NCI-H1417 treated with DMSO at 0.1 percent for 48 hours (cell line): ENCODE data around the gene OXT.
"Not testable (repeated sequence)": the region's sequence is repeated elsewhere in the genome, so short reads cannot be mapped to it uniquely, and the experiment has no call there.

ENCODE experiments used
- DNase-seq: peaks from one replicate; lab custom pipeline; 2025; lab: John Stamatoyannopoulos, UW

The OXT gene

DNA sequence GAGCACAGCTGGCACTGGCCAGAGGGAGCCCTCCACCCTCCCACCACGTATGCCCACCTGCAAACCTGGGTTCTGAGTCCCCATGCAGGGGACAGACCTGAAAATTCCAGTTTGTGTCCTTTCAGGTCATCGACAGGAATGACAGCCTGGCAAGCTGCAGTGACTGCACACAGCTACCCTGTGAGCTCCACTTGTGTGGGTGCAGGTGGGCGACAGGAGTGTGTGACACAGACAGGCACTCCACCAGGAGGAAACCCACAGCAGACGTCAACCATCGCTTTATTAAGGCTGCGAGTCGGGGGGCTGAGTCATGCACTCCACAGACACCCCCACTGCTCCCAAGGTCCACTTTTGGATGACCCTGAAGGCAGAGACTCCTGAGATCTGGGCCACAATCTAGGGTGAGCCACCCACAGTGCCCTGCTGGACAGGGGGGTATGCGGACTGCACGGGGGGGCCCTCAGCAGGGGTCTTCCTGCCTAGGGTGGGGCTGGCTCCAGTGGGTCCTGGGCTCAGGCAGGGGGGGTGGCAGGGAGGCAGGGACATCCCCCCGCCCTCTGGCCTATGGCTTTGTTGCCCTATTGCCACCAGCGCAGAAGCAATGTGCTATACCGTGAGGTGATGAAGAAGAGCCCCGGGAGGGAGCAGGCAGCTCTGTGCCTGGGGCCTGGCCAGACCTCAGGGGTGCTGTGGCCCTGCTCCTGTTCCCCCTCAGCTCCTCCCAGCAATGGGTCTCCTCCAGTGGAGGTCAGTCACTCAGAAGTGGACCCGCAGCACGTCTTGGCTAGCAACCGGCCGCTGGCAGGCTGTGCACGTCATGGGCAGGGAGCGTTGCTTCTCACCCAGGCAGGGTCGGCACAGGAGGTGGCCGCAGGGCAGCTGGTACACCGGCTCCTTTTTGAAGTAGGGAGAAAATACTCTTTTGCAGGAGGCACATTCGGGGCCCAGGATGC lies 38.2 kb downstream of the OXT start:
- no peak for DNase-seq

GRCh38 chr20:3111507-3111906 lies 40.1 kb downstream of the OXT start:
- DNase-seq, result no peak

DNA sequence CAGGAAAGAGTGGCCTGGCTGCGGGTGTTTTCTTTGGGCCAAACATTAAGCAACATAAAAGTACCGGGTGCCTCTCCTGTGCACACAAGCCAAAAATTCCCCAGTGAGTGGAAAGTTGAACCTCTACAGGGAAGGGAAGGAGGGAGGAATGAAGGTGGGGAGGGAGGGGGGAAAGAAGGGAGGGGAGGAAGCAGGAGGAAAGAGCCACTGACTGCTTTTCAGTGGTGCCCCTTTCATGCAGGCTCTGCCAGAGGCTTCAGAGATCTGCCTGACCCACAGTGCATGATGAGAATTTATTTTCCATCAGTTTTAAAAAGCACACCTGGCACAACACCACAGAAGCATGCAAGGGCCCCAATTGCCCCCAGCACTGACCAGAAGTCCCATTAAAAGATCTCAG lies 40.6 kb downstream of the OXT start:
- no peak for DNase-seq

DNA sequence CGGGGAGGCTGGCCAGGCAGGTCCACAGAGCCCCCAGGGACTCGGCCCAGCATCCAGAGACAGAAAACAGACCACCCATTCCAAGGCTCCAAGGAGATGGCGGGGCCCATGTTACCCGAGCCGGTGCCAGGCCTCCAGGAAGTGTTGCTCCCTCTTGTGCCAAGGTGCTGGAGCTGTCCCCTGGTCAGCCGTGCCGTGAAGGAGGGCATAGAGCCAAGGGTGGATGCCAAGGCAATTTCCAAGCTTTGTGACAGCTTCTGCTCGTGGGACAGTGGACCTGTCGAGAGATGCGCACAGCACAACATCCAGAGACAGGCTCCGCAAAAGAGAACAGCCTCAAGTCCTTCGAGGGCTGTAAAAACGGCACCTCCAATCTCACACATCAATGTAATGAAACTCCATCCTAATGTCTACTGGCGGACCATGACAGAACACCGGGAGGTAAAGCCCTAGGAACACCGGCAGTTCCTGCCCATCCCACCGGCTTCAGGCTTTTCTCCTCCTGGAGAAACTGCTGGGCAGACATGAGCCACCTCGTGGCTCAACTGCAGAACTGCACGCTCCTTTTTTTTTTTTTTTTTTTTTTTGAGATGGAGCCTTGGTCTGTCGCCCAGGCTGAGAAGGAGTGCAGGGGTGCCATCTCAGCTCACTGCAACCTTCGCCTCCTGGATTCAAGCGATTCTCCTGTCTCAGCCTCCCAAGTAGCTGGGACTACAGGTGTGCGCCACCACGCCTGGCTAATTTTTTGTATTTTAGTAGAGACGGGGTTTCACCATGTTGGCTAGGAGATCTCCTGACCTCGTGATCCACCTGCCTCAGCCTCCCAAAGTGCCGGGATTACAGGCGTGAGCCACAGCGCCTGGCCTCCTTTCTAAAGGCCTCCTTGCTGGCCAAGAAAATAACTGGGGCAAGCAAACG lies 44.0 kb downstream of the OXT start:
- DNase-seq, result no peak

- DNase-seq, result no peak
These were observed 44.9 kb downstream of the OXT start for GRCh38 chr20:3116341-3116740.

DNA sequence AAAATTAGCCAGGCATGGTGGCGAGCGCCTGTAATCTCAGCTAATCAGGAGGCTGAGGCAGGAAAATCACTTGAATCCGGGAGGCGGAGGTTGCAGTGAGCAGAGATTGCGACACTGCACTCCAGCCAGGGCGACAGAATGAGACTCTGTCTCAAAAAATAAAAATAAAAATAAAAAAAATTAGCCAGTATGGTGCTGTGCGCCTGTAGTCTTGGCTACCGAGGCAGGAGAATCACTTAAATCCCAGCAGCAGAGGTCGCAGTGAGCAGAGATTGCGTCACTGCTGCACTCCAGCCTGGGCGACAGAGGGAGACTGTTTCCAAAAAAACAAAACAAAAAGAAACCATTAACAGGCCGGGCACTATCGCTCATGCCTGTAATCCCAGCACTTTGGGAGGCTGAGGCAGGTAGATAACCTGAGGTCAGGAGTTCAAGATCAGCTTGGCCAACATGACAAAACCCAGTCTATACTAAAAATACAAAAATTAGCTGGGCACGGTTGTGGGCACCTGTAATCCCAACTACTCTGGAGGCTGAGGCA lies 46.5 kb downstream of the OXT start:
- DNase-seq, result not testable (repeated sequence)

DNA sequence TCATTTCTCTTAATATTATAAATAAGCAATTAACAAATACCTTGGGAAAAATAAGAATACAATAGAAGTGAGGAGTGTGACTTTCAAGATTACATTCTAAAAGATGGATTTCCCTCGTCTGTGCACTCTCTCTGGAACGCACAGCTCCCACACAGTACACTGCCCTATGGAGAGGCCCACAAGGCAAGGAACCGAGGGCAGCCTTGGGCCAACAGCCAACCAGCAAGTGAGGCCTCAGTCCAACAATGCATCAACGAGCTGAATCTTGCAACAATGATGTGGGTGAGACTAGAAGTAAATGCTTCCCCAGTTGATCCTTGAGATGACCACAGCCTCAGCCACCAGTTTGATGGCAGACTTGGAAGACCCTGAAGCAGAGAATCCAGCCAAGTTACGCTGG lies 47.6 kb downstream of the OXT start:
- no peak for DNase-seq

- DNase-seq, result no peak
These were observed 50.0 kb downstream of the OXT start for GRCh38 chr20:3121271-3121911.
